Activated T-cell treated with anti-CD3 and anti-CD28 coated beads, Interleukin-2, amount 50 U/mL, for 24 hours (primary cell): ENCODE results near the gene ISG15.
A peak's percentile ranks its signal among the peaks of the same experiment; 100 is the strongest.
"Not testable (repeated sequence)": the region's sequence is repeated elsewhere in the genome, so short reads cannot be mapped to it uniquely, and the experiment has no call there.

ENCODE experiments used
- DNase-seq: peaks from one replicate; pipeline ENCODE4 v3.0.0-alpha.2; 2020
- H3K27ac Mint-ChIP-seq: 2 replicates; pipeline ENCODE4 v1.8.0; 2020; ENCODE audit warnings: mild to moderate bottlenecking, mixed read lengths
- H3K27me3 Mint-ChIP-seq: 2 replicates; pipeline ENCODE4 v1.8.0; 2020; ENCODE audit warnings: mixed read lengths
- H3K36me3 Mint-ChIP-seq: 2 replicates; pipeline ENCODE4 v1.8.0; 2020; ENCODE audit warnings: low read depth, mixed read lengths
- H3K4me1 Mint-ChIP-seq: 2 replicates; pipeline ENCODE4 v1.8.0; 2020; ENCODE audit warnings: low read depth, mixed read lengths
- H3K4me3 Mint-ChIP-seq: 2 replicates; pipeline ENCODE4 v1.8.0; 2020; ENCODE audit warnings: mild to moderate bottlenecking, moderate library complexity, mixed read lengths
- H3K9me3 Mint-ChIP-seq: 2 replicates; pipeline ENCODE4 v1.8.0; 2020; ENCODE audit warnings: mixed read lengths

The ISG15 gene

DNA sequence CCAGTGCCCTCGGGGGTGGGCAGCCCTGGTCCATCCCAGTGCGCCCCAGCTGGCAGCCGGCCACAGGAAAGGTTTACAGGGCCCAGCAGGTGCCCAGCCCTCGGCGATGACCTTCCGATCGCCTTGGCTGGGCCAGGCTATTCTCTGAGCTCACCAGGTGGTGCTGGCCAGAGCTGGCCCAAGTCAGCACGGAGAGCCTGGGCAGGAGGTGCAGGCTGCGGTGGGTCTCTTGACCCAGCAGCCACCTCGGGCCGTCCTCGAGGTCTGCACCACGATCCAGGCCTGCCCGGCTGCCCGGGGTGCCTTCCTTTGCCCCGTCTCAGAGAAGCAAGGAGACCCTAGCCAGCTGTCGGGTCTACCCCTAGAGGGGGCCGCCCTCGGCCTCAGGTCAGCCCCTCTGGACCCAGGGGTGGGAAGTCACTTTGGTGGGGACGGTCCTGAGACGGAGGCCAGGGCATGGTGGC is 31.8 kb upstream of the ISG15 start:
- Mint-ChIP-seq H3K4me1 (peaks cover 3% of the 10 kb centered on the region), H3K27ac (no peak overlapping the region), H3K27me3 (peaks cover 41% of the 10 kb centered on the region), H3K9me3 (no peaks in the 10 kb centered on the region), H3K4me3 (no peak overlapping the region), H3K36me3 (no peaks in the 10 kb centered on the region)
- DNase-seq, result no peak

GRCh38 chr1:981955-982558 is 31.2 kb upstream of the ISG15 start, which contains the start of gene PERM1:
TSS of gene PERM1 (minus strand) at chr1:982093. CDS start at chr1:981029, 1,064 bp downstream.
- Mint-ChIP-seq H3K27me3 (peaks cover 43% of the 10 kb centered on the region), H3K36me3 (no peaks in the 10 kb centered on the region), H3K4me3 (no peak within 1 kb of the TSS), H3K9me3 (no peaks in the 10 kb centered on the region), H3K4me1 (peaks cover 3% of the 10 kb centered on the region), H3K27ac (no peak within 1 kb of the TSS)
- no peak for DNase-seq

GRCh38 chr1:982765-983436 is 30.4 kb upstream of the ISG15 start:
- Mint-ChIP-seq H3K27me3 (peaks cover 46% of the 10 kb centered on the region), H3K9me3 (no peaks in the 10 kb centered on the region), H3K36me3 (no peaks in the 10 kb centered on the region), H3K4me3 (no peak overlapping the region), H3K27ac (no peak overlapping the region), H3K4me1 (peaks cover 3% of the 10 kb centered on the region)
- DNase-seq, result no peak

GRCh38 chr1:983798-984475 is 29.4 kb upstream of the ISG15 start:
- H3K4me1 Mint-ChIP-seq, result no peaks in the 10 kb centered on the region
- peak; percentile 82 for DNase-seq
- H3K36me3 Mint-ChIP-seq, result no peaks in the 10 kb centered on the region
- no peaks in the 10 kb centered on the region for H3K9me3 Mint-ChIP-seq
- no peak overlapping the region for H3K4me3 Mint-ChIP-seq
- H3K27ac Mint-ChIP-seq, result no peak overlapping the region
- peaks cover 52% of the 10 kb centered on the region for H3K27me3 Mint-ChIP-seq

GRCh38 chr1:984476-984814 is 28.9 kb upstream of the ISG15 start:
- DNase-seq, result no peak
- no peaks in the 10 kb centered on the region for H3K9me3 Mint-ChIP-seq
- no peaks in the 10 kb centered on the region for H3K4me1 Mint-ChIP-seq
- peaks cover 56% of the 10 kb centered on the region for H3K27me3 Mint-ChIP-seq
- no peaks in the 10 kb centered on the region for H3K36me3 Mint-ChIP-seq
- no peak overlapping the region for H3K4me3 Mint-ChIP-seq
- no peak overlapping the region for H3K27ac Mint-ChIP-seq

- no peaks in the 10 kb centered on the region for H3K36me3 Mint-ChIP-seq
- peaks cover 59% of the 10 kb centered on the region for H3K27me3 Mint-ChIP-seq
- H3K9me3 Mint-ChIP-seq, result no peaks in the 10 kb centered on the region
- no peak overlapping the region for H3K27ac Mint-ChIP-seq
- H3K4me1 Mint-ChIP-seq, result no peaks in the 10 kb centered on the region
- DNase-seq, result no peak
- H3K4me3 Mint-ChIP-seq, result no peak overlapping the region
Observed at GRCh38 chr1:985126-985525, 28.2 kb upstream of the ISG15 start.

DNA sequence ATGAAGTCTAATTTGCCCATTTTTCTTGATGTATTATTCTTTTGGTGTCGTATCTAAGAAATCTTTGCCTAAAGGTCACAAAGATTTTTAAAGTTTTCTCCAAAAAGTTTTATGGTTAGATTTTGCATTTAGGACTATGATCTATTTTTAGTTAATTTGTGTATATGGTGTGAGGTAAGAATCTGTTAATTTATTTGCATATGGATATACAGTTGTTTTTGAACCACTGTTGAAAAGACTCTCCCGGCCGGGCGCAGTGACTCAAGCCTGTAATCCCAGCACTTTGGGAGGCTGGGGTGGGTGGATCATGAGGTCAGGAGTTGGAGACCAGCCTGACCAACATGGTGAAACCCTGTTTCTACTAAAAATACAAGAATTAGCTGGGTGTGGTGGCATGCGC is 25.2 kb upstream of the ISG15 start:
- H3K9me3 Mint-ChIP-seq, DNase-seq, H3K4me3 Mint-ChIP-seq, H3K36me3 Mint-ChIP-seq, H3K27ac Mint-ChIP-seq: not testable (repeated sequence)
- peaks cover 52% of the 10 kb centered on the region for H3K27me3 Mint-ChIP-seq
- peaks cover 10% of the 10 kb centered on the region for H3K4me1 Mint-ChIP-seq

DNA sequence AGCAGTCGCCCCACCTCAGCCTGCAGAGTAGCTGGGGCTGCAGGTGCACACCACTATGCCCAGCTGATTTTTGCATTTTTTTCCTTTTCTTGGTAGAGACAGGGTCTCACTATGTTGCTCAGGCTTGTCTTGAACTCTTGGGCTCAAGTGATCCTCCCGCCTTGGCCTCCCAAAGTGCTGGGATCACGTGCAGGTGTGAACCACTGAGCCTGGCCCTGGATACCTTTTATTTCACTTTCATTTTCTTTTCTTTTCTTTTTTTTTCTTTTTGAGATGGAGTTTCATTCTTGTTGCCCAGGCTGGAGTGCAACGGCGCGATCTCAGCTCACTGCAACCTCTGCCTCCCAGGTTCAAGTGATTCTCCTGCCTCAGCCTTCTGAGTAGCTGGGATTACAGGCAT is 22.0 kb upstream of the ISG15 start:
- not testable (repeated sequence) for H3K4me3 Mint-ChIP-seq, H3K9me3 Mint-ChIP-seq, H3K36me3 Mint-ChIP-seq, DNase-seq, H3K27ac Mint-ChIP-seq
- Mint-ChIP-seq H3K4me1 (peaks cover 13% of the 10 kb centered on the region), H3K27me3 (peaks cover 51% of the 10 kb centered on the region)

DNA sequence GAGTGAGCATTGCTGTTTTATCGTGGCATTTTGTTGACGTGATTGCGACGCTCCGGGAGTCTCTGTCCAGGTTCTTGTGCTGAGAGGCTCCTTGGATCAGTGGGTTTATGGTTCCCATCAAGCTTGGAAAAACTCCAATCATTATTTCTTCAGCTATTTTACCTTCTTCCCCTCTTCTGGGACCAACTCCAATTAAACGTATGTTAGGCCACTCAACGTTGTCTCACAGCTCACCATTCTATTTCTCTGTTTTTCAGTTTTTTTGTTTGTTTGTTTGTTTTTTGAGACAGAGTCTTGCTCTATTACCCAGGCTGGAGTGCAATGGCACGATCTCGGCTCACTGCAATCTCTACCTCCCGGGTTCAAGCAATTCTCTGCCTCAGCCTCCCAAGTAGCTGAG is 21.4 kb upstream of the ISG15 start:
- Mint-ChIP-seq H3K9me3 (peaks cover 4% of the 10 kb centered on the region), H3K36me3 (no peaks in the 10 kb centered on the region), H3K27me3 (peaks cover 48% of the 10 kb centered on the region)

GRCh38 chr1:992362-992761 is 20.9 kb upstream of the ISG15 start:
- H3K27ac Mint-ChIP-seq, result no peak overlapping the region
- H3K27me3 Mint-ChIP-seq, result peaks cover 52% of the 10 kb centered on the region
- no peak for DNase-seq
- no peaks in the 10 kb centered on the region for H3K36me3 Mint-ChIP-seq
- peaks cover 4% of the 10 kb centered on the region for H3K9me3 Mint-ChIP-seq
- peaks cover 13% of the 10 kb centered on the region for H3K4me1 Mint-ChIP-seq
- H3K4me3 Mint-ChIP-seq, result no peak overlapping the region

More for the DNA sequence above, 21.4 kb upstream of the ISG15 start:
- H3K27ac Mint-ChIP-seq, result no peak overlapping the region
- no peak for DNase-seq
- peaks cover 13% of the 10 kb centered on the region for H3K4me1 Mint-ChIP-seq
- H3K4me3 Mint-ChIP-seq, result no peak overlapping the region

GRCh38 chr1:993379-993995 is 19.8 kb upstream of the ISG15 start:
- Mint-ChIP-seq H3K9me3 (peaks cover 4% of the 10 kb centered on the region), H3K27ac (no peak overlapping the region), H3K36me3 (no peaks in the 10 kb centered on the region), H3K4me1 (peaks cover 14% of the 10 kb centered on the region), H3K4me3 (no peak overlapping the region), H3K27me3 (peaks cover 49% of the 10 kb centered on the region)
- DNase-seq, result no peak

DNA sequence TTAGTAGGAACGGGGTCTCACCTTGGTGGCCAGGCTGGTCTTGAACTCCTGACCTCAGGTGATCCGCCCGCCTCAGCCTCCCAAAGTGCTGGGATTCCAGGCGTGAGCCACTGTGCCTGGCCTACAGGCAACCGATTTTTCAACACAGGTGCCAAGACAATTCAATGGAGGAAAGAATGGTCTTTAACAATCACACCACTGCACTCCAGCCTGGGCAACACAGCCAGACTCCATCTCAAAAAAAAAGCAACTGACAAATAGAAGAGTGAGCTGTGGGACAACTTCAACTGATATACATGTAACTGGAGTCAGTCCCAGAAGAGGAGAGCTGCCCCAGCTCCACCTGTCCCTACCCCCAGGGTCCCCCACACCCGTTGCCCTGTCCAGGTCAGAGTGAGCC is 18.8 kb upstream of the ISG15 start:
- not testable (repeated sequence) for H3K4me3 Mint-ChIP-seq, DNase-seq, H3K36me3 Mint-ChIP-seq, H3K9me3 Mint-ChIP-seq, H3K27ac Mint-ChIP-seq
- Mint-ChIP-seq H3K27me3 (peaks cover 39% of the 10 kb centered on the region), H3K4me1 (peaks cover 14% of the 10 kb centered on the region)

GRCh38 chr1:995665-996633 is 17.3 kb upstream of the ISG15 start:
- Mint-ChIP-seq H3K4me3 (no peak overlapping the region), H3K4me1 (peaks cover 17% of the 10 kb centered on the region)

More at GRCh38 chr1:995665-996633, 17.3 kb upstream of the ISG15 start:
- Mint-ChIP-seq H3K36me3 (no peaks in the 10 kb centered on the region), H3K27me3 (peaks cover 38% of the 10 kb centered on the region), H3K9me3 (peaks cover 4% of the 10 kb centered on the region), H3K27ac (no peak overlapping the region)
- no peak for DNase-seq
